ENCODE results near the gene SLC2A9. TPM values are rescaled to one million over a fixed set of nuclear protein-coding genes. Genes with fewer than 3 reads are reported as not detected.
"Not testable (repeated sequence)": the region's sequence is repeated elsewhere in the genome, so short reads cannot be mapped to it uniquely, and the experiment has no call there.

The SLC2A9 gene
- total RNA-seq, 3 donors from 2014 or later: 1.7 to 3.0 (median 2.6) TPM

- DNase-seq: no peak
- H3K4me1 Mint-ChIP-seq (ENCODE audit: low read depth): no peaks in the 10 kb centered on the region
- H3K4me3 Mint-ChIP-seq: no peak overlapping the region
- no peak for ATAC-seq
- H3K9me3 Mint-ChIP-seq: peaks cover 3% of the 10 kb centered on the region
- no peaks in the 10 kb centered on the region for H3K36me3 Mint-ChIP-seq (ENCODE audit: insufficient read depth)
- H3K27me3 Mint-ChIP-seq (ENCODE audit: low read depth): peaks cover 2% of the 10 kb centered on the region
Observed at GRCh38 chr4:9835430-9835829, 185.9 kb downstream of the SLC2A9 start.

GRCh38 chr4:9833421-9833820 is 187.9 kb downstream of the SLC2A9 start:
- no peak for ATAC-seq
- Mint-ChIP-seq H3K36me3 (ENCODE audit: insufficient read depth) (no peaks in the 10 kb centered on the region), H3K9me3 (no peaks in the 10 kb centered on the region), H3K4me1 (ENCODE audit: low read depth) (no peaks in the 10 kb centered on the region), H3K4me3 (no peak overlapping the region), H3K27me3 (ENCODE audit: low read depth) (peaks cover 2% of the 10 kb centered on the region)
- DNase-seq: no peak

- ATAC-seq: no peak
- no peak for DNase-seq
- Mint-ChIP-seq H3K9me3 (no peaks in the 10 kb centered on the region), H3K4me1 (ENCODE audit: low read depth) (no peaks in the 10 kb centered on the region), H3K36me3 (ENCODE audit: insufficient read depth) (no peaks in the 10 kb centered on the region), H3K4me3 (no peak overlapping the region), H3K27me3 (ENCODE audit: low read depth) (peaks cover 2% of the 10 kb centered on the region)
Observed at GRCh38 chr4:9832640-9833039, 188.7 kb downstream of the SLC2A9 start.

GRCh38 chr4:9826551-9826950 is 194.7 kb downstream of the SLC2A9 start:
- Mint-ChIP-seq H3K36me3 (ENCODE audit: insufficient read depth) (no peaks in the 10 kb centered on the region), H3K9me3 (no peaks in the 10 kb centered on the region), H3K27me3 (ENCODE audit: low read depth) (no peaks in the 10 kb centered on the region), H3K4me3 (no peak overlapping the region), H3K4me1 (ENCODE audit: low read depth) (peaks cover 8% of the 10 kb centered on the region)
- no peak for DNase-seq
- ATAC-seq: no peak

GRCh38 chr4:9825049-9825448 is 196.2 kb downstream of the SLC2A9 start:
- Mint-ChIP-seq H3K9me3 (no peaks in the 10 kb centered on the region), H3K4me3 (no peak overlapping the region), H3K27me3 (ENCODE audit: low read depth) (peaks cover 4% of the 10 kb centered on the region), H3K4me1 (ENCODE audit: low read depth) (peaks cover 8% of the 10 kb centered on the region), H3K36me3 (ENCODE audit: insufficient read depth) (no peaks in the 10 kb centered on the region)
- peak; percentile 71 to 73 for ATAC-seq
- DNase-seq: no peak

GRCh38 chr4:9820343-9820742 is 201.0 kb downstream of the SLC2A9 start:
- no peaks in the 10 kb centered on the region for H3K36me3 Mint-ChIP-seq (ENCODE audit: insufficient read depth)
- DNase-seq: no peak
- no peak overlapping the region for H3K4me3 Mint-ChIP-seq
- peaks cover 4% of the 10 kb centered on the region for H3K9me3 Mint-ChIP-seq
- peaks cover 4% of the 10 kb centered on the region for H3K27me3 Mint-ChIP-seq (ENCODE audit: low read depth)
- no peak for ATAC-seq
- H3K4me1 Mint-ChIP-seq (ENCODE audit: low read depth): peaks cover 5% of the 10 kb centered on the region

- no peaks in the 10 kb centered on the region for H3K4me1 Mint-ChIP-seq (ENCODE audit: low read depth)
- peaks cover 5% of the 10 kb centered on the region for H3K27me3 Mint-ChIP-seq (ENCODE audit: low read depth)
- no peaks in the 10 kb centered on the region for H3K36me3 Mint-ChIP-seq (ENCODE audit: insufficient read depth)
- H3K9me3 Mint-ChIP-seq: peaks cover 4% of the 10 kb centered on the region
- ATAC-seq (no peak), DNase-seq (no peak)
- H3K4me3 Mint-ChIP-seq: no peak overlapping the region
Observed at GRCh38 chr4:9816285-9816684, 205.0 kb downstream of the SLC2A9 start.

GRCh38 chr4:9812501-9813340 is 208.6 kb downstream of the SLC2A9 start:
- H3K4me3 Mint-ChIP-seq: no peak overlapping the region
- ATAC-seq (no peak), DNase-seq (no peak)
- H3K4me1 Mint-ChIP-seq (ENCODE audit: low read depth): no peaks in the 10 kb centered on the region
- no peaks in the 10 kb centered on the region for H3K36me3 Mint-ChIP-seq (ENCODE audit: insufficient read depth)
- peaks cover 1% of the 10 kb centered on the region for H3K27me3 Mint-ChIP-seq (ENCODE audit: low read depth)
- H3K9me3 Mint-ChIP-seq: no peaks in the 10 kb centered on the region

GRCh38 chr4:9811806-9812205 is 209.5 kb downstream of the SLC2A9 start:
- Mint-ChIP-seq H3K4me1 (ENCODE audit: low read depth) (no peaks in the 10 kb centered on the region), H3K36me3 (ENCODE audit: insufficient read depth) (no peaks in the 10 kb centered on the region), H3K27me3 (ENCODE audit: low read depth) (peaks cover 1% of the 10 kb centered on the region), H3K9me3 (no peaks in the 10 kb centered on the region), H3K4me3 (no peak overlapping the region)
- ATAC-seq: no peak
- no peak for DNase-seq

GRCh38 chr4:9808077-9808476 is 213.2 kb downstream of the SLC2A9 start:
- no peak for ATAC-seq
- DNase-seq: no peak
- Mint-ChIP-seq H3K4me1 (ENCODE audit: low read depth) (no peaks in the 10 kb centered on the region), H3K36me3 (ENCODE audit: insufficient read depth) (no peaks in the 10 kb centered on the region), H3K27me3 (ENCODE audit: low read depth) (no peaks in the 10 kb centered on the region), H3K4me3 (no peak overlapping the region), H3K9me3 (no peaks in the 10 kb centered on the region)

- no peaks in the 10 kb centered on the region for H3K9me3 Mint-ChIP-seq
- no peaks in the 10 kb centered on the region for H3K27me3 Mint-ChIP-seq (ENCODE audit: low read depth)
- H3K36me3 Mint-ChIP-seq (ENCODE audit: insufficient read depth): no peaks in the 10 kb centered on the region
- ATAC-seq (no peak), DNase-seq (no peak)
- H3K4me1 Mint-ChIP-seq (ENCODE audit: low read depth): no peaks in the 10 kb centered on the region
- no peak overlapping the region for H3K4me3 Mint-ChIP-seq
Observed at GRCh38 chr4:9804918-9805317, 216.4 kb downstream of the SLC2A9 start.

GRCh38 chr4:9800848-9801247 is 220.4 kb downstream of the SLC2A9 start:
- no peaks in the 10 kb centered on the region for H3K36me3 Mint-ChIP-seq (ENCODE audit: insufficient read depth)
- ATAC-seq (no peak), DNase-seq (no peak)
- H3K9me3 Mint-ChIP-seq: no peaks in the 10 kb centered on the region
- H3K27me3 Mint-ChIP-seq (ENCODE audit: low read depth): peaks cover 12% of the 10 kb centered on the region
- no peak overlapping the region for H3K4me3 Mint-ChIP-seq
- H3K4me1 Mint-ChIP-seq (ENCODE audit: low read depth): no peaks in the 10 kb centered on the region

- H3K27me3 Mint-ChIP-seq (ENCODE audit: low read depth): peaks cover 14% of the 10 kb centered on the region
- DNase-seq; H3K4me1 Mint-ChIP-seq (ENCODE audit: low read depth); ATAC-seq; H3K36me3 Mint-ChIP-seq (ENCODE audit: insufficient read depth); H3K4me3 Mint-ChIP-seq; H3K9me3 Mint-ChIP-seq: not testable (repeated sequence)
Observed at GRCh38 chr4:9796641-9797040, 224.7 kb downstream of the SLC2A9 start.

GRCh38 chr4:9792381-9792780 is 228.9 kb downstream of the SLC2A9 start:
- ATAC-seq (no peak), DNase-seq (no peak)
- peaks cover 15% of the 10 kb centered on the region for H3K27me3 Mint-ChIP-seq (ENCODE audit: low read depth)
- H3K9me3 Mint-ChIP-seq: peaks cover 3% of the 10 kb centered on the region
- no peaks in the 10 kb centered on the region for H3K36me3 Mint-ChIP-seq (ENCODE audit: insufficient read depth)
- no peaks in the 10 kb centered on the region for H3K4me1 Mint-ChIP-seq (ENCODE audit: low read depth)
- H3K4me3 Mint-ChIP-seq: no peak overlapping the region

- not testable (repeated sequence) for DNase-seq; H3K4me1 Mint-ChIP-seq (ENCODE audit: low read depth); ATAC-seq; H3K4me3 Mint-ChIP-seq; H3K9me3 Mint-ChIP-seq; H3K36me3 Mint-ChIP-seq (ENCODE audit: insufficient read depth)
- H3K27me3 Mint-ChIP-seq (ENCODE audit: low read depth): peaks cover 31% of the 10 kb centered on the region
Observed at GRCh38 chr4:9785891-9786290, 235.4 kb downstream of the SLC2A9 start.
